Measurements from ENCODE around the gene AKT1.

AKT1 gene

GRCh38 chr14:104789752-104790743 lies 5.5 kb downstream of the AKT1 start:
- peaks cover 96% of the 10 kb centered on the region for H3K4me1 Mint-ChIP-seq (ENCODE audit: low read depth)
- H3K27ac Mint-ChIP-seq: peak overlapping the region; percentile 91
- no peaks in the 10 kb centered on the region for H3K9me3 Mint-ChIP-seq
- intact Hi-C loops (cut with micrococcal nuclease): loop anchor here (5.0 kb wide), 1 partner anchor 37 kb away; no protein-coding TSS in a partner anchor
- H3K36me3 Mint-ChIP-seq (ENCODE audit: low read depth): peaks cover 84% of the 10 kb centered on the region
- H3K27me3 Mint-ChIP-seq: no peaks in the 10 kb centered on the region
- no peak overlapping the region for H3K4me3 Mint-ChIP-seq

- Mint-ChIP-seq H3K4me1 (ENCODE audit: low read depth) (peaks cover 100% of the 10 kb centered on the region), H3K36me3 (ENCODE audit: low read depth) (peaks cover 87% of the 10 kb centered on the region), H3K27ac (peak overlapping the region; percentile 91)
These were observed 6.5 kb downstream of the AKT1 start for GRCh38 chr14:104788873-104789663.

GRCh38 chr14:104788161-104788818 lies 7.3 kb downstream of the AKT1 start:
- Mint-ChIP-seq H3K4me1 (ENCODE audit: low read depth) (peaks cover 100% of the 10 kb centered on the region), H3K4me3 (peak overlapping the region; percentile 64), H3K36me3 (ENCODE audit: low read depth) (peaks cover 87% of the 10 kb centered on the region), H3K27me3 (no peaks in the 10 kb centered on the region), H3K27ac (peak overlapping the region; percentile 91), H3K9me3 (no peaks in the 10 kb centered on the region)
- intact Hi-C loops (cut with micrococcal nuclease): loop anchor here (5.0 kb wide), 1 partner anchor 39 kb away; no protein-coding TSS in a partner anchor

More at GRCh38 chr14:104788873-104789663, 6.5 kb downstream of the AKT1 start:
- H3K9me3 Mint-ChIP-seq: no peaks in the 10 kb centered on the region
- H3K4me3 Mint-ChIP-seq: peak overlapping the region; percentile 9
- H3K27me3 Mint-ChIP-seq: no peaks in the 10 kb centered on the region
- intact Hi-C loops (cut with micrococcal nuclease): loop anchor here (5.0 kb wide), 1 partner anchor 38 kb away; no protein-coding TSS in a partner anchor

GRCh38 chr14:104787736-104788135 lies 7.8 kb downstream of the AKT1 start:
- peak overlapping the region; percentile 91 for H3K27ac Mint-ChIP-seq
- H3K9me3 Mint-ChIP-seq: no peaks in the 10 kb centered on the region
- H3K4me1 Mint-ChIP-seq (ENCODE audit: low read depth): peaks cover 100% of the 10 kb centered on the region
- no peaks in the 10 kb centered on the region for H3K27me3 Mint-ChIP-seq
- peaks cover 87% of the 10 kb centered on the region for H3K36me3 Mint-ChIP-seq (ENCODE audit: low read depth)
- intact Hi-C loops (cut with micrococcal nuclease): loop anchor here (2.0 to 5.0 kb wide), 2 partner anchors 35 to 40 kb away; partner anchors contain the start of gene SIVA1
- peak overlapping the region; percentile 64 for H3K4me3 Mint-ChIP-seq

GRCh38 chr14:104786726-104787675 lies 8.5 kb downstream of the AKT1 start:
- intact Hi-C loops (cut with micrococcal nuclease): loop anchor here (2.0 to 5.0 kb wide), 2 partner anchors 34 to 40 kb away; partner anchors contain the start of gene SIVA1
- peaks cover 97% of the 10 kb centered on the region for H3K4me1 Mint-ChIP-seq (ENCODE audit: low read depth)
- H3K27ac Mint-ChIP-seq: peak overlapping the region; percentile 91
- H3K27me3 Mint-ChIP-seq: no peaks in the 10 kb centered on the region
- H3K9me3 Mint-ChIP-seq: no peaks in the 10 kb centered on the region
- peak overlapping the region; percentile 64 for H3K4me3 Mint-ChIP-seq
- H3K36me3 Mint-ChIP-seq (ENCODE audit: low read depth): peaks cover 87% of the 10 kb centered on the region

DNA sequence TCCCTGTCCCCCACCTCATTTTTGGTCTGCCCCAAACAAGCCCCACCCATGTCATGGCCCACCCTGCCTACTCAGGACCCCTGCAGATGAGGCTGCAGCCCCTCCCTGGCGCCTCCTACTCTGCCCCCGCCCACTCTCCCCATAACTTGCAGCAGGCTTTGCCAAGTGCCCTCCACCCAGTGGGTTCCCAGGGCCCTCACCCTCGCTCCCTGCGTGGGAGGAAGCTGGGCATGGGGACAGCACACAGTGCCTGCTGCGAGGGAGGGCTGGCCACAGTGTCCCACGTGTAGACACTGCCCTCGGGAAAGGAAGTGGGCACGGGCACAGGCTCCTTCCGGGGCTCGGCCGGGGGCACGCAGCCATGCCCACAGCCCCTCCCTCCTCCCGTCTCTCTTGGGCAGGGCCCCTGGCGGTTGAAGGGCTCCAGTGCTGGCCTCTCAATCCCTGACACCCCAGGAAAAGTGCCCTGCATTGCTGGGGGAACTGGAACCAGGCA lies 9.4 kb downstream of the AKT1 start:
- H3K27ac Mint-ChIP-seq: peak overlapping the region; percentile 91
- H3K9me3 Mint-ChIP-seq: no peaks in the 10 kb centered on the region
- H3K27me3 Mint-ChIP-seq: no peaks in the 10 kb centered on the region

DNA sequence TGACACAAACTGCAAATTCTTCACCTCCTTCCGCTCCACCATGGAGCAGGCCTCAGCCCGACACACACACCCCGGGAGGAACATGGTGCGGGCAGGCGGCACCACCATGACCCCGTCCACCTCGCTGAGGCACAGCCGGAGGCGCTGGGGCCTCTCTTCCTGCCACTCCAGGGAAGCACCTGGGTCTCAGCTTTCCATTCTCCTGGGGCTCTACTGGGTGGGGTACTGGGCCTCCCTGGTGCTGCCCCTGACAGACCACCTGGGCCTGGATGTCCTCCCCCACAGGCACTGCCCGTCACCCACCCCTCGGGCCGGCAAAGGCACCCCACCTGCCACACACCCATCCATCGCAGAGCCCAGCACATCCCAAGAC lies 9.9 kb downstream of the AKT1 start:
- peak overlapping the region; percentile 64 for H3K4me3 Mint-ChIP-seq
- no peaks in the 10 kb centered on the region for H3K27me3 Mint-ChIP-seq
- H3K9me3 Mint-ChIP-seq: no peaks in the 10 kb centered on the region
- peaks cover 87% of the 10 kb centered on the region for H3K36me3 Mint-ChIP-seq (ENCODE audit: low read depth)
- peaks cover 88% of the 10 kb centered on the region for H3K4me1 Mint-ChIP-seq (ENCODE audit: low read depth)
- intact Hi-C loops (cut with micrococcal nuclease): loop anchor here (2.0 to 5.0 kb wide), 2 partner anchors 33 to 42 kb away; partner anchors contain the start of gene SIVA1
- H3K27ac Mint-ChIP-seq: peak overlapping the region; percentile 91

More for the DNA sequence above, 9.4 kb downstream of the AKT1 start:
- intact Hi-C loops (cut with micrococcal nuclease): loop anchor here (2.0 to 5.0 kb wide), 2 partner anchors 33 to 41 kb away; partner anchors contain the start of gene SIVA1
- H3K36me3 Mint-ChIP-seq (ENCODE audit: low read depth): peaks cover 87% of the 10 kb centered on the region
- H3K4me3 Mint-ChIP-seq: peak overlapping the region; percentile 64
- peaks cover 92% of the 10 kb centered on the region for H3K4me1 Mint-ChIP-seq (ENCODE audit: low read depth)

GRCh38 chr14:104784846-104785707 lies 10.5 kb downstream of the AKT1 start:
- no peaks in the 10 kb centered on the region for H3K27me3 Mint-ChIP-seq
- peaks cover 82% of the 10 kb centered on the region for H3K4me1 Mint-ChIP-seq (ENCODE audit: low read depth)
- H3K27ac Mint-ChIP-seq: peak overlapping the region; percentile 91
- H3K4me3 Mint-ChIP-seq: no peak overlapping the region
- H3K36me3 Mint-ChIP-seq (ENCODE audit: low read depth): peaks cover 87% of the 10 kb centered on the region
- intact Hi-C loops (cut with micrococcal nuclease): loop anchor here (5.0 kb wide), 1 partner anchor 42 kb away; no protein-coding TSS in a partner anchor
- no peaks in the 10 kb centered on the region for H3K9me3 Mint-ChIP-seq

DNA sequence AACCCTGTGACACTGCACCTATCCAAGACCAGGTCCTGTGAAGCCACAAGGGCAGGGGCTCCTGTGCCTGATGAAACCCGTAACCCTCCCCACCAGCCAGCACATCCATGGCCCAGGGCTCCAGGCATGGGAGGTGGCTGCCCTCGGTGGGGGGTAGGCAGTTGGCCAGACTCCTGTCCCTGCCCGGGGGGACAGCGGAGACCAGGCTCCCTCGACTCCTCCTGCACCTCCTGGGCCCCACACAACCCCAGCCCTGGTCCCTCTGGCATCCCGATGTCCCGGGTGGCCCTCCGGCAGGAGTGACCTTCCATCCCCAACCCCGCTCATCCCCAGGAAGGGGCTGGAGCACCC lies 11.4 kb downstream of the AKT1 start:
- H3K27me3 Mint-ChIP-seq: no peaks in the 10 kb centered on the region
- intact Hi-C loops (cut with micrococcal nuclease): no loop called here
- H3K9me3 Mint-ChIP-seq: no peaks in the 10 kb centered on the region
- H3K27ac Mint-ChIP-seq: no peak overlapping the region
- peaks cover 86% of the 10 kb centered on the region for H3K36me3 Mint-ChIP-seq (ENCODE audit: low read depth)
- H3K4me3 Mint-ChIP-seq: no peak overlapping the region
- peaks cover 73% of the 10 kb centered on the region for H3K4me1 Mint-ChIP-seq (ENCODE audit: low read depth)

DNA sequence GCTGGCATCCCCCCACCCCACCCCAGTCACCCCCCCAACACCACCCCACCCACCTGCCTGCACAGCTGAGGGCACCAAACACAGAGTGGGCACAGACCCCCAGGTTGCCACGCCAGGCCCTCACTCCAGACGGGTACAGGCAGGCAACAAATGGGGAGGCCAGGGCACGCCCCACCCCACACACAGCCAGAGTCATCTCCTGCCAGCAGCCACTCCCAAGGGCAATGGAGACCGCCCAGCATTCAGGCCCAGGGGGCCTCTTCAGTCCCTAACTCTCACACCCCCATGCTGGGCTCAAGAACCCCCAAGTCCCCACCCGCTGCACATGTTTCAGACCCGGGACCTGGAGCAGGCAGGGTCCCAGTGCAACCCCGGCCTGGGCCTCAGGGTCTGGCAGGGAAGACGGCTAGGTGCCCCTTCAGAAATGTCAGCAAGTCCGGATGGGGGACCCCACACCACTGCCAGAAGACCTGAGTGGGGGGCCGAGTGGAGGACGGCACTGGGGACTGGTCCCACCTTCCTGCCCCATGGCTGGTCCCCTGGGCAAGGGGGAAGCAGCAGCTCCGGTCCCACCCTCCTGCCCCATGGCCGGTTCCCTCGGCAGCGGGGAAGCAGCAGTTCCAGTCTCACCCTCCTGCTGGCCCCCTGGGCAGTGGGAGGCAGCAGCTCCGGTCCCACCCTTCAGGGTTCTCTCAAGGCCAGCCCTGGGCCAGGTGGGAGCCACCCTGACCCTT lies 11.9 kb downstream of the AKT1 start:
- intact Hi-C loops (cut with micrococcal nuclease): no loop called here
- H3K4me1 Mint-ChIP-seq (ENCODE audit: low read depth): peaks cover 67% of the 10 kb centered on the region
- H3K36me3 Mint-ChIP-seq (ENCODE audit: low read depth): peaks cover 86% of the 10 kb centered on the region
- no peaks in the 10 kb centered on the region for H3K9me3 Mint-ChIP-seq
- peak overlapping the region; percentile 42 for H3K27ac Mint-ChIP-seq
- H3K4me3 Mint-ChIP-seq: no peak overlapping the region
- no peaks in the 10 kb centered on the region for H3K27me3 Mint-ChIP-seq

DNA sequence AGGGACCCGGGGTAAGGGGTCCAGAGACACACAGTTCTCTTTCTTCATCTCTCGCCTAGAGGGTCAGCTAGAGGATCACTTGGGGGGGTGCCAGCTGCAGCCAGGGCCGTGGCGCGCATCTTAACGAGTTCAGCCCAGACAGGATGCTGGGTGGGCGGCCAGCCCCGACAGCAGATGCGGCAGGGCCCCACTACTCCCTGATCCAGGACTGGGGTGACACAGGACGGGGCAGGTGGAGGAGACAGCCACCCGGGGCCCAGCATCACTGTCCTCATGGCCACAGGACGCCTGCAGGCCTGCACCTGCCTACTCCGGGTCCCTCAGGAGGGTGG lies 12.8 kb downstream of the AKT1 start:
- H3K4me1 Mint-ChIP-seq (ENCODE audit: low read depth): peaks cover 59% of the 10 kb centered on the region
- H3K9me3 Mint-ChIP-seq: no peaks in the 10 kb centered on the region
- no peak overlapping the region for H3K4me3 Mint-ChIP-seq
- peak overlapping the region; percentile 42 for H3K27ac Mint-ChIP-seq
- H3K36me3 Mint-ChIP-seq (ENCODE audit: low read depth): peaks cover 89% of the 10 kb centered on the region
- intact Hi-C loops (cut with micrococcal nuclease): no loop called here
- H3K27me3 Mint-ChIP-seq: no peaks in the 10 kb centered on the region

Data from dendritic cell treated with granulocyte-macrophage colony-stimulating factor and Interleukin-4, amounts not matched to agents 40 ng/mL and 50 ng/mL, for 4 days (primary cell).